GM12878 (cell line): ENCODE results near the gene TFPI2. TPM values are rescaled to one million over a fixed set of nuclear protein-coding genes. Genes with fewer than 3 reads are reported as not detected.

Source experiments
- ATAC-seq: fragments of 200-7000 bp; cut with Tn5 transposase; 3 replicates; pipeline ENCODE4 v1.9.1; 2020; ENCODE audit warnings: mild to moderate bottlenecking, moderate library complexity
- BruUV-seq: library from RNA; stranded (reverse); fragments of 400-500 nt; replicated peaks from 2 replicates; lab custom pipeline; 2021; lab: Mats Ljungman, UMichigan
- CTCF ChIA-PET: fragments of 300-600 bp; sonication (Branson Sonifier 250); formaldehyde crosslinking; extraction: SDS; loops from one replicate; lab custom pipeline; 2021; ENCODE audit warnings: inconsistent platforms; lab: Yijun Ruan, JAX
- POLR2A ChIA-PET: fragments of 350-600 bp; formaldehyde crosslinking; extraction: SDS; loops from one replicate; lab custom pipeline; 2021; ENCODE audit warnings: inconsistent platforms; lab: Charles Lee
- RAD21 ChIA-PET: fragments of 300-600 bp; sonication (Branson Sonifier 250); formaldehyde crosslinking; loops from one replicate; lab custom pipeline; 2023; ENCODE audit warnings: antibody characterized with exemption; ENCODE audit not compliant: unreplicated experiment; lab: Charles Lee
- SMC1A ChIA-PET: fragments of 300-600 bp; sonication (Branson Sonifier 250); formaldehyde crosslinking; loops from one replicate; lab custom pipeline; 2023; ENCODE audit not compliant: unreplicated experiment, uncharacterized antibody; lab: Charles Lee
- DNase-seq: peaks from one replicate; pipeline ENCODE4 v3.0.0-alpha.2; 2011; ENCODE audit warnings: low read depth, low spot score
- FAIRE-seq: peaks from 3 replicates; lab custom pipeline; 2011; peaks lifted over from hg19 to GRCh38; lab: Jason Lieb, UNC
- H2AFZ ChIP-seq: 2 replicates; pipeline ENCODE4 v1.6.0; 2011; ENCODE audit warnings: low read depth, low read length, control low read depth; ENCODE audit not compliant: control insufficient read depth
- H3K27ac ChIP-seq: 2 replicates; pipeline ENCODE4 v1.5.1; 2011; ENCODE audit warnings: control low read depth; ENCODE audit not compliant: control insufficient read depth, insufficient read depth
- H3K27me3 ChIP-seq, 2 experiments: replicated peaks in 1 of 2; 2 replicates each; pipeline versions ENCODE4 v1.6.0 to v1.6.1; 2011; ENCODE audit warnings: low read length in 1 of 2; ENCODE audit not compliant: control insufficient read depth in 2 of 2, insufficient read depth in 2 of 2
- H3K36me3 ChIP-seq, 2 experiments: 2 replicates each; pipeline ENCODE4 v1.5.1; 2011; ENCODE audit warnings: low read length in 1 of 2; ENCODE audit not compliant: control insufficient read depth in 2 of 2, insufficient read depth in 2 of 2
- H3K4me1 ChIP-seq: 2 replicates; pipeline ENCODE4 v1.6.1; 2011; ENCODE audit warnings: mild to moderate bottlenecking, low read length, moderate library complexity, mixed read lengths; ENCODE audit not compliant: control insufficient read depth, insufficient read depth
- H3K4me2 ChIP-seq: 2 replicates; pipeline ENCODE4 v1.6.0; 2011; ENCODE audit warnings: control low read depth; ENCODE audit not compliant: control insufficient read depth, insufficient read depth
- H3K4me3 ChIP-seq: fragments of 200-600 bp; sonication (generic); 2 replicates; pipeline ENCODE4 v1.5.1; 2016
- H3K79me2 ChIP-seq: 2 replicates; pipeline ENCODE4 v1.6.0; 2011; ENCODE audit warnings: low read length; ENCODE audit not compliant: control insufficient read depth, insufficient read depth
- H3K9ac ChIP-seq: 2 replicates; pipeline ENCODE4 v1.8.0; 2011; ENCODE audit warnings: low read length, control low read depth, mixed read lengths; ENCODE audit not compliant: control insufficient read depth, insufficient read depth
- H3K9me3 ChIP-seq: replicated peaks from 3 replicates; pipeline ENCODE4 v1.5.1; 2011; ENCODE audit warnings: mild to moderate bottlenecking, low read length; ENCODE audit not compliant: control insufficient read depth, insufficient read depth
- H4K20me1 ChIP-seq: 2 replicates; pipeline ENCODE4 v1.6.0; 2011; ENCODE audit not compliant: control insufficient read depth, insufficient read depth
- E2F4 ChIP-seq: IDR thresholded peaks from 2 replicates; pipeline ENCODE4 v1.6.1; 2012; ENCODE audit warnings: low read depth, low read length, improper control_type of control experiment
- EP300 ChIP-seq, 2 experiments: fragments of 150-350 bp in 1 of 2; IDR thresholded peaks; 2 replicates each; pipeline ENCODE4 v1.6.1; 2011 to 2012; ENCODE audit warnings: low read depth in 2 of 2, low read length in 2 of 2, borderline replicate concordance in 1 of 2, improper control_type of control experiment in 1 of 2, inconsistent platforms in 1 of 2; ENCODE audit not compliant: control insufficient read depth in 1 of 2
- ESRRA ChIP-seq: IDR thresholded peaks from 2 replicates; pipeline ENCODE4 v1.6.1; 2012; ENCODE audit warnings: mild to moderate bottlenecking, low read length, improper control_type of control experiment
- HSF1 ChIP-seq: fragments of 150-350 bp; IDR thresholded peaks from 2 replicates; pipeline ENCODE4 v1.6.1; 2014; ENCODE audit warnings: mild to moderate bottlenecking, low read depth, low read length
- KLF5 ChIP-seq: fragments of 450-650 bp; IDR thresholded peaks from 2 replicates; pipeline ENCODE4 v1.6.1; 2014; ENCODE audit warnings: mild to moderate bottlenecking; ENCODE audit not compliant: partially characterized antibody
- NBN ChIP-seq: fragments of 450-650 bp; IDR thresholded peaks from 2 replicates; pipeline ENCODE4 v1.6.1; 2016
- POLR2AphosphoS5 ChIP-seq: IDR thresholded peaks from 2 replicates; pipeline ENCODE4 v1.6.1; 2011; ENCODE audit warnings: mild to moderate bottlenecking, low read length, inconsistent platforms
- SMC3 ChIP-seq: IDR thresholded peaks from 2 replicates; pipeline ENCODE4 v1.6.1; 2011; ENCODE audit warnings: low read length, improper control_type of control experiment, borderline replicate concordance
- USF2 ChIP-seq: IDR thresholded peaks from 2 replicates; pipeline ENCODE4 v1.6.1; 2011; ENCODE audit warnings: low read depth, low read length, improper control_type of control experiment, borderline replicate concordance
- YBX1 ChIP-seq: fragments of 450-650 bp; IDR thresholded peaks from 2 replicates; pipeline ENCODE4 v1.6.1; 2016; ENCODE audit warnings: antibody characterized with exemption
- ZNF592 ChIP-seq: fragments of 450-650 bp; IDR thresholded peaks from 2 replicates; pipeline ENCODE4 v1.6.1; 2017; ENCODE audit warnings: mild to moderate bottlenecking, moderate library complexity
- ZSCAN29 ChIP-seq: fragments of 450-650 bp; IDR thresholded peaks from 2 replicates; pipeline ENCODE4 v1.6.1; 2017; ENCODE audit warnings: mild to moderate bottlenecking, moderate library complexity
- ZZZ3 ChIP-seq: IDR thresholded peaks from 2 replicates; pipeline ENCODE4 v1.6.1; 2011; ENCODE audit warnings: low read depth; ENCODE audit not compliant: control insufficient read depth, insufficient read length
- WGBS: methylation state at CpG from one replicate; pipeline ENCODE4 v1.1.6; 2016; ENCODE audit warnings: low lambda C conversion rate; ENCODE audit not compliant: insufficient replicate concordance, insufficient coverage; ENCODE audit errors: missing lambda C conversion rate; 5-methylcytosine and 5-hydroxymethylcytosine counted together
- in situ Hi-C: fragments of 300-500 bp; cut with MboI; formaldehyde crosslinking; loops from 9 replicates; pipeline ENCODE4 v1.14.3; 2018; ENCODE audit warnings: mixed read lengths
- intact Hi-C: fragments of 100-400 bp; cut with micrococcal nuclease; formaldehyde crosslinking; loops from one replicate; pipeline ENCODE4 v1.14.2; 2022; ENCODE audit not compliant: unreplicated experiment
- polyA plus RNA-seq, 11 experiments: library from polyadenylated mRNA; depleted of rRNA in 4 of 11; unstranded in 6 of 11; stranded (reverse) in 5 of 11; fragments of >200 nt; fragmentation: Nextera tagmentation in 4 of 11; fragmentation: Illumina TruSeq in 1 of 11; extraction: Ambion mirVana in 4 of 11; extraction: Trizol in 1 of 11; gene quantifications; 1 replicate in 1 of 11; 2 replicates in 10 of 11; pipeline versions ENCODE4 v1.2.1 to v1.2.3, GENCODE V29; 2011 to 2016; ENCODE audit warnings: inconsistent platforms in 2 of 11, missing spikeins in 2 of 11, low read depth in 1 of 11
- total RNA-seq, 4 experiments: library from RNA; depleted of rRNA in 3 of 4; stranded (reverse); fragments of >200 nt in 3 of 4; fragmentation: Illumina TruSeq in 1 of 4; extraction: Trizol in 1 of 4; gene quantifications; 2 replicates each; pipeline versions ENCODE4 v1.2.1 to v1.2.3, GENCODE V29; 2013 to 2021

The TFPI2 gene
- total and polyA plus RNA-seq, 10 of the 15 experiments (the other 5 are each of a cell fraction or from before 2014, with no cell fraction given) = 0.07 to 1.1 (median 0.31) TPM; not detected in 5

- ChIA-PET SMC1A (interaction anchor here (0.9 to 1.0 kb wide), 2 partner anchors 244 to 296 kb away, joined by 3 to 4 read pairs; no protein-coding TSS in a partner anchor), RAD21 (no interaction called here), CTCF (no interaction called here)
- no peak for FAIRE-seq
- intact Hi-C loops = loop anchor here (10.0 kb wide), 1 partner anchor 62 kb away; no protein-coding TSS in a partner anchor
- Histone ChIP-seq H4K20me1 (no peaks in the 10 kb centered on the region), H3K4me2 (no peak overlapping the region)
- in situ Hi-C loops = no loop called here
- TF ChIP-seq NBN = no peak
- no peak for TF ChIP-seq ZSCAN29
- TF ChIP-seq ESRRA = no peak
- TF ChIP-seq YBX1 = no peak
- no peak for TF ChIP-seq KLF5
- no peak for TF ChIP-seq E2F4
- TF ChIP-seq SMC3 = no peak
- no peak for TF ChIP-seq ZZZ3
- TF ChIP-seq EP300 (IDR thresholded peaks at IDR 0.05; ENCODE audit: borderline replicate concordance in 1 of 2, control insufficient read depth in 1 of 2, low read depth in 2 of 2, low read length in 2 of 2) = no peak
- TF ChIP-seq POLR2AphosphoS5 = no peak
- TF ChIP-seq USF2 = no peak
- TF ChIP-seq HSF1 = no peak
- TF ChIP-seq ZNF592 = no peak
- TF ChIP-seq, all 136 proteins: peak for 0
- Histone ChIP-seq H3K79me2 (no peaks in the 10 kb centered on the region), H3K9me3 (no peaks in the 10 kb centered on the region), H3K27ac (no peak overlapping the region), H3K9ac (no peak overlapping the region), H2AFZ (no peak overlapping the region), H3K4me3 (no peak overlapping the region), H3K36me3 (no peaks in the 10 kb centered on the region), H3K27me3 (no peaks in the 10 kb centered on the region), H3K4me1 (no peaks in the 10 kb centered on the region)
- no TSS peak for BruUV-seq
- POLR2A ChIA-PET = no interaction called here
- WGBS = 57% methylated on average over 1 of the region's 1 CpG
- no peak for DNase-seq
- no peak for ATAC-seq
Observed at GRCh38 chr7:93926800-93927199, 36.2 kb upstream of the TFPI2 start.
